Left lobe of liver (tissue), 2 donors: ENCODE results near the gene NEK7. TPM values are rescaled to one million over a fixed set of nuclear protein-coding genes. Genes with fewer than 3 reads are reported as not detected.
"Not testable (repeated sequence)": the region's sequence is repeated elsewhere in the genome, so short reads cannot be mapped to it uniquely, and the experiment has no call there.

Experiments used
- ATAC-seq: fragments of 200-7000 bp; cut with Tn5 transposase; one replicate; pipeline ENCODE4 v1.9.1; 2020; ENCODE audit warnings: mild to moderate bottlenecking, moderate library complexity
- DNase-seq: peaks from one replicate; pipeline ENCODE4 v3.0.0-alpha.2; 2020; ENCODE audit warnings: low spot score
- total RNA-seq: library from RNA; stranded (reverse); gene quantifications from one replicate; pipeline ENCODE4 v1.2.1, GENCODE V29; 2021
- donor health status: DM: no; HTN: no; CAD: no; lungs with moderate emphysema.
- donor health status: DM: no; HTN: yes; CAD: no.

The NEK7 gene
- total RNA-seq, result 21.4 TPM

GRCh38 chr1:198156745-198157240, at the start of gene NEK7:
NEK7 (plus strand) TSS chr1:198156998; CDS start chr1:198232581, 75,583 bp downstream.
- DNase-seq (peak; percentile 94), ATAC-seq (peak; percentile 83)

DNA sequence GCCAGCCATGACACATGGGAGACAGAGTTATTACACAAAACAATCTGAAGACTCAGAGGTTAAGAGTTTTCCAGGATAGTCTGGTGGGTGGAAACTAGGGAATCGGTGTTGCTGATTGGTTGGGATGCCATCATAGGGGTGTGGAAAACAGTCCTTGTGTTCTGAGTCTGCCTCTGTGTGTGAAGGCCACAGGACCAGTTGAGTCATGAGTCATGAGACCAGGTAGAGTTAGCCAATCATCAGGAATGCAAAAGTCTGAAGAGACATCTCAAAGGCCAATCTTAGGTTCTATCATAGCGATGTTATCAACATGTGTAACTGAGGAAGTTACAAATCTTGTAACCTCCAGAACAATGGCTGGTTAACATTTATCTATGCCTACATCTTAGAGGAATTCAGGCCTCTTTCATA, 49.7 kb upstream of the NEK7 start:
- ATAC-seq, result no peak

DNA sequence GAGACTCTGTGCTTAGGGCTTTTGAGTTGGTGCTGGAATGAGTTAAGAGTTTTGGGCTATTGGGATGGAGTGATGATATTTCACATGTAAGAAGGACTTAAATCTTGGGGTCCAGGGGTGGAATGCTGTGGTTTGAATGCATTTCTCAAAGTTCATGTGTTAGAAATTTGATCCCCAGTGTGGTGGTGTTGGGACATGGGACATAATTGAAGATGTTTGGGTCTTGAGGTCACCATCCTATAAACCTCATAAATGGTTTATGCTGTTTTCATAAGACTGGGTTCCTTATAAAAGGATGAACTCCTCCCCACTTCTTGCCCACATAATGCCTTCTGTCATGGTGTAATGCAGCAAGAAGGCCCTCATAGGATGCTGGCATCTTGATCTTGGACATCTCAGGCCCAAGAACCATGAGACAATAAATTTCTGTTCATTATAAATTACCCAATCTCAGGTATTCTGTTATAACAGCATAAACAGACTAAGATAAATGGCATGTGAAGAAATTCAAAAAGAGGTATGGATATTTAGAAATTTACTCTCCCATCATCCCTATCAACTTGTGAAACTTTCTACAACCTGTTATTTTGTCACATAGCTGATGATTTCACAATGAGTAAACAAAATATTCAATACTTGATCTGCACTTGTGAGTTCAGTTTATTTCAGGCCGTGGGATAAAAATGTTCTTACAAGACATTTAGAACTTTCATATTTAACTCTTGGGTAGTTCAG, 48.0 kb upstream of the NEK7 start:
- DNase-seq (no peak), ATAC-seq (peak; percentile 27)

More for the DNA sequence above, 49.7 kb upstream of the NEK7 start:
- DNase-seq, result no peak

- no peak for DNase-seq
- ATAC-seq, result peak; percentile 13
Observed at GRCh38 chr1:198109371-198109715, 47.5 kb upstream of the NEK7 start.

GRCh38 chr1:198113342-198113750, 43.5 kb upstream of the NEK7 start:
- ATAC-seq (no peak), DNase-seq (no peak)

DNA sequence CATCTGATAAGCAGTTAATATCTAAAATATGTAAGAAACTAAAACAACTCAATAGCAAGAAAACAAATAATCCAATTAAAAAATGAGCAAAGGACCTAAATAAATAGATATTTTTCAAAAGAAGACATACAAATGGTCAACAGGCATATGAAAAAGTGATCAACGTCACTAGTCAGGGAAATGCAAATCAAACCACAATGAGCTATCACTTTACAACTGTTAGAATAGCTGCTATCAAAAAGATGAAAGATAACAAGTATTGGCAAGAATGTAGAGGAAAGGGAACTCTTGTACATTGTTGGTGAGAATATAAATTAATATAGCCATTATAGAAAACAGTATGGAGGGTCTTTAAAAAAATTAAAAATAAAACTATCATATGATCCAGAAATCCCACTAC, 40.7 kb upstream of the NEK7 start:
- ATAC-seq (no peak), DNase-seq (no peak)

DNA sequence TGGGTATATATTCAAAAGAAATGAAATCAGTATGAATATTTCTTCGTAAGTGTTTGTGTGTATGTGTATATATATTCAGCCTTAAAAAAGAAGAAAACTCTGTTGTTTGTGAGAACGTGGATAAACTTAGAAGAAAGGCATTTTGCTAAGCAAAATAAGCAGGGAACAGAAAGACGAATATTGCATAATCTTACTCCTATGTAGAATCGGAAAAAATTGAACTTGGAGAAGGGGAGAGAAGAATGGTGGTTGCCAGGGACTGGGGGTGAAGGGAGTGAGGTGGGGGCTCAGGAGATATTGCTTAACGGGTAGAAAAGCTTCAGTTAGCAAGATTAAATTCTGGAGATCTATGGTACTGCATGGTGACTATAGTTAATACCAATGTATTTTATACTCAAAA, 40.3 kb upstream of the NEK7 start:
- DNase-seq (no peak), ATAC-seq (no peak)

DNA sequence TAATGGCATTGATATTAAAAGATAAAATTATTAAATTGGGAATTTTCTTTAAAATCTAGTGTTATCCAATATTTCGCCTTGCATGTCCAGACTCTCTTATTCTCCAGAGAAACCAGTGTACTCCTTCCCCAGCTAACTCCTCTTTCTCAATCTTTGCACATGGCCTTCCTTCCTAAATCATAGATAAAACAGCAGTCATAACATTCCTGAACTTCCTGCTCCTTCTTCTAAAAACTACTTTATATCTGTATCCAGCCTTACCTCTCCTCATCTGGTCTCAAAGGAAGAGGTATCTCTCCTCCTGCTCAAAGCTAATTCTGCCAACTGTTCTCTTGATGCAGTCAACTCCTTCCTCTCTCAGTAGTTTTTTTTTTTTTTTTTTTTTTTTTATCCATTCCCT, 39.5 kb upstream of the NEK7 start:
- DNase-seq, result no peak
- no peak for ATAC-seq

- peak; percentile 24 for ATAC-seq
- DNase-seq, result no peak
Observed at GRCh38 chr1:198118134-198118533, 38.7 kb upstream of the NEK7 start.

DNA sequence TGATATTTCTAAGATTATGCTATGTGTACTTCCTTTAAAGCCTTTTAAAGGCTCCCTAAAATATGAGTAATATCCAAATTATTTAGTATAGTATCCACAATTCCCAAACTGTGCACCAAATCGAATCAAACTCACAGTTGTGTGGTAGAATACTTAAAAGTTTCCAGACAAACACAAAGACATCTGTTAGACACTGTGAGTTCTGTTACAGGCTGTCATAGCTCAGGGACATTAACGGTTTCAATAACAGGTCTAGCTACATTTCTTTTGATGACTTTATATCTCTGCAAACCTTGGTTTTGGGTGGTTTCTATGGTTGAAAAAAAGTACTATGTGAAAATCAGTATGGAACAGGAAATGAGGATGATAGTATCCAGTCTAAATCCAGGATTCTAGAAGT, 36.9 kb upstream of the NEK7 start:
- no peak for DNase-seq
- no peak for ATAC-seq

GRCh38 chr1:198121056-198121826, 35.6 kb upstream of the NEK7 start:
- ATAC-seq (no peak), DNase-seq (no peak)

GRCh38 chr1:198122693-198123092, 34.1 kb upstream of the NEK7 start:
- DNase-seq (no peak), ATAC-seq (no peak)

GRCh38 chr1:198123133-198123532, 33.7 kb upstream of the NEK7 start:
- no peak for ATAC-seq
- DNase-seq, result no peak

GRCh38 chr1:198124673-198125072, 32.1 kb upstream of the NEK7 start:
- DNase-seq, result no peak
- no peak for ATAC-seq

DNA sequence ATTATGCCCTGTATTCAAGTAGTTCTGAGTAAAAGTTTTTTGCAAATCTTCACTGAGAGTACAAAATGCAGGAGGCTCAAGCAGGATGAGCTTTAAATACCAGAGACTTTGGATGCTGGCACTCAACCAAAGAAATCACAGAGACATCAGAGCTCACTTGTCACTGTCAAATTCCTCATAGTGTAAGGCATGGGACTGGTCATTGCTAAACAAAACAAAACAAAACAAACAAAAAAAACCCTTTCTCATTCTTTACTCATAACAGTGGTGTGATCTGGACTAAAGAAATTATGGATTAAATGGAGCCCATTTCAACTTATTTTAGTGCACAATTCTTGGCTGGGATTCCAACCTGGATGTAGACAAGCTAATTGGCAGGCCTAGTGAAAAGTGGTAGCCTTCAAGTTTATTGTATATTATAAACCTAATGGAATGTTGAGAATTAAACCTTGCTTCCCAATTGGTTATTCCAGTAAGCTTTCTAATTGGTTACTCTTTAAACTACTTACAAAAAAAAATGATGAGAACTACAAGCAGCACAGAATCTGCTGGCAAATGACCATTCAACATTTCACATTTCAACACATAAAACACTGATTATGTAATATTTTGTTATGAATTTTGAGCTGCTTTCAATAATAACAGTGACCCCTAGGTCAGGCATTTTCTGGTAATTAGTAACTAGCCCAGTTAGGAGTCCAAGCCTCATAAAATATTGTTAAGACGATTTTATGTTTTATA, 30.6 kb upstream of the NEK7 start:
- ATAC-seq, result peak; percentile 76
- no peak for DNase-seq

DNA sequence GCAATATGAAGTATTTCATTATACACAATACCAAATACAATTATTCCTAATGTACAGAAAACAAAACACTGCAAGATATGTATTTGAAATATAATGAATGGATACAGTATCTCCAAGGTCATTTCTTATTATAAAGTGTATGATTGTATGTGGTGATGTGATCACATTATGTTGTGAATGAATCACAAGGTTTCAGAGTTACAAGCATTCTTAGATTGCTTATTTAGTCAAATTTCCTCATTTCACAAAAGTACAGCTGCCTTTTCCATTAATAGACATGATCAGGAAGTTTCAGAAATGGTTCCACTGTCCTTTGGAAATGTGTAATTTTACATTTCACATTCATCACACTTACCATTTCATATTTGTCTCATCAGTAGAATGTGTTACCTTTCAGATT, 28.3 kb upstream of the NEK7 start:
- ATAC-seq (no peak), DNase-seq (no peak)

- not testable (repeated sequence) for DNase-seq, ATAC-seq
Observed at GRCh38 chr1:198130053-198130452, 26.7 kb upstream of the NEK7 start.

DNA sequence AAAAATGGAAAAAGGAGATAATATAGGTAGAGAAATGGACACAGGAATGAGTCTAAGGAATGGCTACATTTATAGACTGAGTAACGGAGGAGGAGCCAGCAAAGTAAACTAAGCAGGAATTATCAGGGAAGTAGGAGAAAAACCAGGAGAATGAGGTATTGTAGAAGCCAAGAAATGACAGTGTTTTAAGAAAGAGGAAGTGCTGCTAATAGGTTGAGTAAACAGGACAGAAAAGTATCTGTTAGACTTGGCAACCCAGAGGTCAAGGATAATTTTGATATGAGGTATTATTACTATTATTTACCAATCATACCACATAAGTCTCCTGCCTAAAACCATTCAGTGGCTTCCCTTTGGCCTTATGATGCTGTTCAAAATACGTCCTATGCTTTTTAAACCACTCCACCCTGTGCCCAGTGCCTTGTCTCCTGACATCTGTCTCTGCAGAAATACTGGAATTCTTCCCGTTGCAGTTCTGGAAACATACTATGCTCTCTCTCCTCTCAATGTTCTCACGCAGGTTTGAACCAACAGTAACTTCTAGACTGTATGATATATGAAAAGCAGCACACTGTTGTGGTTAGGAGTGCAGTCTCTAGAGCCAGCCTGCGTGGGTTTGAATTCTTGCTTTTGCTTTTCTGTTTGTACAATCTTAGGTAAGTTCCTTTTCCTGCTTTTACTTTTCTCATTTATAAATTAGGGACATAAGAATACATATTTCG, 24.6 kb upstream of the NEK7 start:
- DNase-seq (no peak), ATAC-seq (no peak)

- no peak for DNase-seq
- no peak for ATAC-seq
Observed at GRCh38 chr1:198134252-198134651, 22.5 kb upstream of the NEK7 start.

- ATAC-seq, result no peak
- no peak for DNase-seq
Observed at GRCh38 chr1:198135366-198135765, 21.4 kb upstream of the NEK7 start.
